Activated T-helper 2 cell treated with anti-CD3 and anti-CD28 coated beads, Interferon-gamma antibody, Interleukin-2, Interleukin-4, amounts not matched to agents 10 μg/mL and 5 μg/mL and 100 μg/mL, durations not matched to agents 14 hours and 24 hours and 36 hours (primary cell): ENCODE results near the gene GABRD. TPM values are rescaled to one million over a fixed set of nuclear protein-coding genes. Genes with fewer than 3 reads are reported as not detected.

Experiments
- DNase-seq: peaks from one replicate; pipeline ENCODE4 v3.0.0; 2021; ENCODE audit warnings: low spot score
- H3K27ac Mint-ChIP-seq: one replicate; pipeline ENCODE4 v1.8.0; 2021; ENCODE audit warnings: mixed read lengths
- H3K27me3 Mint-ChIP-seq: one replicate; pipeline ENCODE4 v1.8.0; 2021; ENCODE audit warnings: low read depth, mixed read lengths
- H3K36me3 Mint-ChIP-seq: one replicate; pipeline ENCODE4 v1.8.0; 2021; ENCODE audit warnings: low read depth, mixed read lengths
- H3K4me1 Mint-ChIP-seq: one replicate; pipeline ENCODE4 v1.8.0; 2021; ENCODE audit warnings: low read depth, mixed read lengths
- H3K4me3 Mint-ChIP-seq: one replicate; pipeline ENCODE4 v1.8.0; 2021; ENCODE audit warnings: low read depth, mild to moderate bottlenecking, moderate library complexity, mixed read lengths
- H3K9me3 Mint-ChIP-seq: one replicate; pipeline ENCODE4 v1.8.0; 2021; ENCODE audit warnings: mixed read lengths
- intact Hi-C: fragments of 100-400 bp; cut with micrococcal nuclease; formaldehyde crosslinking; loops from one replicate; pipeline ENCODE4 v1.15.1; 2023
- total RNA-seq: library from RNA; stranded (reverse); gene quantifications from 2 replicates; pipeline ENCODE4 v1.2.3, GENCODE V29; 2022

GABRD gene
- total RNA-seq, 1 donor from 2014 or later = not detected

DNA sequence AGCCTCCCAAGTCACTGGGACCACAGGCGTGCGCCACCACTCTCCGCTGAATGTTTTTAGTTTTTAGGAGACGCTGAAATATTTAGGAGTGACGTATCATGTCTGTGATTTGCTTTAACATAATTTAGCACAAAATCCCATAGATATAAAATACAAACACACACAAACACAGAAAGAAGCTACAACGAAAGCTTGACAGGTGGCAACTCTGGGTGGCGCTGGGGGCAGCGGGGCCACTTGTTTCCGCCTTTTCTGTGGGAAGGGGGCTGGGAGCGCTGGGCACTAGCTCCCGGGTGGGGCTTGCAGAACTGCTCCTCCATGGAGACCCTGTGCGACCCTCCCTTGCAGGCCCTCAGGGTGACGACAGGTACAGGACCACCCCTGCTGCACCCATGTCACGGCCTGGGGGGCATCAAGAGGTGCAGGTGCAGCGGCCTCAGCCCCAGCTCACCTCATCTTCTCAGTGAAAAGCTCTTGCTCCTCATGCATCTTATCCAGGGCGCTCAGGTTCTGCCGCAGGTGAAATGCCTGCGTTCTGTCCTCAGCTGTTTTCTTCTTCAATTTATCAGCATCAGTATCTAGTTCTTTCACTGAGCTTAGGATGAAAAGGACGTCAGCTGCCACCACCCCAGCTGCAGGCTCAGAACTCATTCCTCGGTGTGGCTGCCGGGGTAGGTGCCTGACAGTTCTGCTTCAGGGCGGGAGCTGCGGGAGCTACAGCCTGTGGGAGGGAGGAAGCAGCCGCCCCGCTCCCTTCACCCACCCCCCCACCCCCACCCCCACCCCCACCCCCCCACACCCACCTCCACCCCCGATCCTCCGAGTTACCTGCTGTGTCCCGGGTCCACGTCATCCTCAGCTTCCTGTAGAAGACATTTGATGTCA, 30.8 kb upstream of the GABRD start:
- Mint-ChIP-seq H3K36me3 (no peaks in the 10 kb centered on the region), H3K4me3 (no peak overlapping the region), H3K9me3 (no peaks in the 10 kb centered on the region), H3K4me1 (no peaks in the 10 kb centered on the region), H3K27ac (no peak overlapping the region), H3K27me3 (peaks cover 8% of the 10 kb centered on the region)
- no peak for DNase-seq
- intact Hi-C loops = no loop called here

- Mint-ChIP-seq H3K9me3 (no peaks in the 10 kb centered on the region), H3K36me3 (no peaks in the 10 kb centered on the region), H3K27ac (no peak overlapping the region), H3K27me3 (peaks cover 8% of the 10 kb centered on the region), H3K4me3 (no peak overlapping the region), H3K4me1 (no peaks in the 10 kb centered on the region)
- intact Hi-C loops = no loop called here
- DNase-seq = no peak
Measured at GRCh38 chr1:1989102-1989542, 30.0 kb upstream of the GABRD start.

- Mint-ChIP-seq H3K4me3 (no peak overlapping the region), H3K4me1 (no peaks in the 10 kb centered on the region), H3K27ac (no peak overlapping the region), H3K27me3 (peaks cover 8% of the 10 kb centered on the region), H3K36me3 (no peaks in the 10 kb centered on the region), H3K9me3 (no peaks in the 10 kb centered on the region)
- intact Hi-C loops = no loop called here
- no peak for DNase-seq
Measured at GRCh38 chr1:1989789-1990188, 29.4 kb upstream of the GABRD start.

- no peak overlapping the region for H3K27ac Mint-ChIP-seq
- intact Hi-C loops = no loop called here
- no peaks in the 10 kb centered on the region for H3K9me3 Mint-ChIP-seq
- no peaks in the 10 kb centered on the region for H3K4me1 Mint-ChIP-seq
- H3K36me3 Mint-ChIP-seq = no peaks in the 10 kb centered on the region
- no peak for DNase-seq
- no peak overlapping the region for H3K4me3 Mint-ChIP-seq
- peaks cover 8% of the 10 kb centered on the region for H3K27me3 Mint-ChIP-seq
Measured at GRCh38 chr1:1990222-1990621, 28.9 kb upstream of the GABRD start.

DNA sequence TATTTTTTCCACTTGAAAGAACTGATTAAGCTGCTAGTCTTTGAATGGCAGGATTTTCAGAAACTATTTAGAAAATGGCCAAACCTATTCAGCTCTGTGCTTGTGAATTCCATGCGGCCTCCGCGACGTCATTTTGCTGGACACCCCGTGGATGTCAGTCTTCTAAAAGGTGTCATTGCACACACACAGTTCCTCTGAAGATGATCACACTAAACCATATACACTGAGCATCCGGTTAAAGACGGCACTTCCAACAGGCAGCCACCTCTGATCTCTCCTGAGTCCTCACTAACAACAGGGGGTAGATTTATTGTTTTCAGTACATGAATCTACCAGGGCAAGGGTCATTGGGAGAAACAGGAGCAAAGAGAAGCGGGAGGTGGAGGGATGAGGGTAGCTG, 24.6 kb upstream of the GABRD start:
- no peak for DNase-seq
- H3K9me3 Mint-ChIP-seq = no peaks in the 10 kb centered on the region
- peaks cover 9% of the 10 kb centered on the region for H3K27me3 Mint-ChIP-seq
- no peaks in the 10 kb centered on the region for H3K36me3 Mint-ChIP-seq
- peaks cover 7% of the 10 kb centered on the region for H3K4me1 Mint-ChIP-seq
- no peak overlapping the region for H3K4me3 Mint-ChIP-seq
- intact Hi-C loops = no loop called here
- H3K27ac Mint-ChIP-seq = no peak overlapping the region

DNA sequence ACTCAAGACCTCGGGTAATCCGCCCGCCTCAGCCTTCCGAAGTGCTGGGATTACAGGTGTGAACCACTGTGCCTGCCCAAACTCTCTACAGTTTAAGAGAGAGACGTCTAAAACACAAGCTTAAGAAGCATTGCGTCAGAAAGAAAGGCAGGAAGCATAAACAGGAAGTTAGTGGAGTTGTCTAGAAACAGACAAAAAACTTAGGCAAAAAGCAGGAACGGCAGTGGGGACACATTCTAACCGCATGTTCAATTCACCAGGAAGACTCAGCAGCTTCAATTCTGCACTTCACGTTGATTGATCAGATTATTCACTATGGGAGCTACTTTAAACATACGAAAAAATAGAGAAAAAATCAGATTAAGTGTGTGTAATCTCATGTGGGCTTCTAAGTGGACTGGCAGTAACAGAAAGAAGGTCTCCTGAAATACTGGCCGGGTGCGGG, 22.9 kb upstream of the GABRD start:
- DNase-seq = no peak
- H3K4me1 Mint-ChIP-seq = peaks cover 7% of the 10 kb centered on the region
- H3K4me3 Mint-ChIP-seq = no peak overlapping the region
- no peaks in the 10 kb centered on the region for H3K9me3 Mint-ChIP-seq
- H3K27me3 Mint-ChIP-seq = peaks cover 11% of the 10 kb centered on the region
- intact Hi-C loops = no loop called here
- H3K27ac Mint-ChIP-seq = no peak overlapping the region
- no peaks in the 10 kb centered on the region for H3K36me3 Mint-ChIP-seq

- Mint-ChIP-seq H3K36me3 (no peaks in the 10 kb centered on the region), H3K27ac (no peak overlapping the region), H3K27me3 (peaks cover 18% of the 10 kb centered on the region), H3K9me3 (no peaks in the 10 kb centered on the region), H3K4me1 (peaks cover 7% of the 10 kb centered on the region), H3K4me3 (no peak overlapping the region)
- no peak for DNase-seq
- intact Hi-C loops = no loop called here
Measured at GRCh38 chr1:1997576-1997975, 21.6 kb upstream of the GABRD start.

DNA sequence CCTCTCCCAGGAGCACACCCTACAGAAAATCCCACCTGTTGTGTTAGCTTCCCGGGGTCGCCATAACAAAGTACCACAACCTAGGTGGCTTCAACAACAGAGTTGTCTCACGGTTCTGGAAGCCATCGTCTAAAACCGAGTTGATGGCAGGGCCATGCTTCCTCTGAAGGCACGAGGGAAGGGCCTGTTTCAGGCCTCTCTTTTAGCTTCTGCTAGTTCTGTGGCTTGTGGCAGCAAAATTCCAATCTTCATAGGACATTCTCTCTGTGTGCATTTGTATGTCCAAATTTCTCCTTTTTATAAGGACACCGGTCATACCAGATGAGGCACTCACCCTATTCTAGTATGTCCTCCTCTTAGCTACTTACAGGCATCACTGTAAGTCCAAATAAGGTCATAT, 18.7 kb upstream of the GABRD start:
- no peak for DNase-seq
- peaks cover 7% of the 10 kb centered on the region for H3K4me1 Mint-ChIP-seq
- H3K4me3 Mint-ChIP-seq = no peak overlapping the region
- intact Hi-C loops = no loop called here
- no peaks in the 10 kb centered on the region for H3K9me3 Mint-ChIP-seq
- H3K27me3 Mint-ChIP-seq = peaks cover 35% of the 10 kb centered on the region
- no peaks in the 10 kb centered on the region for H3K36me3 Mint-ChIP-seq
- no peak overlapping the region for H3K27ac Mint-ChIP-seq

GRCh38 chr1:2000850-2001249, 18.3 kb upstream of the GABRD start:
- Mint-ChIP-seq H3K4me1 (peaks cover 7% of the 10 kb centered on the region), H3K27me3 (peaks cover 39% of the 10 kb centered on the region), H3K4me3 (no peak overlapping the region), H3K27ac (no peak overlapping the region), H3K36me3 (no peaks in the 10 kb centered on the region), H3K9me3 (no peaks in the 10 kb centered on the region)
- intact Hi-C loops = no loop called here
- no peak for DNase-seq

- H3K36me3 Mint-ChIP-seq = no peaks in the 10 kb centered on the region
- peaks cover 41% of the 10 kb centered on the region for H3K27me3 Mint-ChIP-seq
- intact Hi-C loops = no loop called here
- H3K27ac Mint-ChIP-seq = no peak overlapping the region
- H3K4me1 Mint-ChIP-seq = no peaks in the 10 kb centered on the region
- H3K9me3 Mint-ChIP-seq = no peaks in the 10 kb centered on the region
- no peak for DNase-seq
- H3K4me3 Mint-ChIP-seq = no peak overlapping the region
Measured at GRCh38 chr1:2001773-2002411, 17.3 kb upstream of the GABRD start.

DNA sequence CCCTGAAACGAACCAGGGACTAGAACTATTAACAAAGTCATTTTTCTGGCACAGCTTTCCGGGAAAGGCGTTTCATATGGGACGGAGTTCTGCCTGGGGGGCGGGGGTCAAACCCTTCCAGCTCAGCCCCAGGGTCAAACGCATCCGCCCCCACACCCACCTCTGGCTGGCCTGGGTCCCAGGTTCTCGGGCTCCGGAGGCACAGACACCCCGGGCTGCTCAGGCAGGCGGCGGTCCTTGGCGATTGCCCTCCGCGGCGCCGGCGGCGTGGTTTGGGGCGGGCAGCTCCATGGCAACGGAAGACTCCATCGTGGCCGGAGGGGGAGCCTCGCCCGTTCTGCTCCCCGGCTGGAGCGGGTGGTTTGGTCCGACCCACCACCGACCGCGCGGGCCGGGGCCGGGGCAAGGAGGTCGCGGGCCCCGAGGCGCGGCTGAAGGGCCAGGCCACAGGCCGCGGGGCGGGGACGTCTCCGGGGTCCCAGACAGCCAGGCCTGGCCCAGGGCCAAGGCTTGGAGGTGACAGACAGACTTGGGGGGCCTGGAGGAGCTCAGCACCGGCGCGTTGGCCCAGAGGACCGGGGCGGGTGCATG, 15.5 kb upstream of the GABRD start, which contains the start of gene CFAP74:
TSS of gene CFAP74 (minus strand) at position 246 of the 591 bp plus-strand sequence. CDS start 12,830 bp downstream, outside the sequence.
- DNase-seq = no peak
- Mint-ChIP-seq H3K27me3 (peaks cover 36% of the 10 kb centered on the region), H3K36me3 (no peaks in the 10 kb centered on the region), H3K9me3 (no peaks in the 10 kb centered on the region), H3K4me1 (no peaks in the 10 kb centered on the region), H3K27ac (no peak within 1 kb of the TSS), H3K4me3 (no peak within 1 kb of the TSS)
- intact Hi-C loops = no loop called here

DNA sequence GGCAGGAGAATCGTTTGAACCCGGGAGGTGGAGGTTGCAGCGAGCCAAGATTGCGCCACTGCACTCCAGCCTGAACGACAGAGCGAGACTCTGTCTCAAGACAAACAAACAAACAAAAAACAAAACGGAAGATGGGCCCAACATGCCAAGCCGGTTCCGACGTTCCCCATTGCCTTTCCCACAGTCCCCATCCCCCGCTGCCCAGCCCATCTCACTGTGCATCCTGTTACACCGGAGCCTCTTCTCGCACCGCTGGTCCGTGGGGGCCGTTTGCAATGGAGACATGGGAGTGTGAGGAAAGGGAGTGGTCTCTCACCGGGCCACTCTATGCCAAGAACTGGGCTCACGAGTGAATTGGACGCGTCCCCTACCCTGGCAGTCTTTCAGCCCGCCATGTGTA, 14.3 kb upstream of the GABRD start:
- intact Hi-C loops = no loop called here

More for the DNA sequence above, 14.3 kb upstream of the GABRD start:
- H3K4me1 Mint-ChIP-seq = no peaks in the 10 kb centered on the region
- H3K27ac Mint-ChIP-seq = no peak overlapping the region
- peaks cover 33% of the 10 kb centered on the region for H3K27me3 Mint-ChIP-seq
- H3K4me3 Mint-ChIP-seq = no peak overlapping the region
- H3K9me3 Mint-ChIP-seq = no peaks in the 10 kb centered on the region
- no peaks in the 10 kb centered on the region for H3K36me3 Mint-ChIP-seq
- DNase-seq = no peak
